CD4-positive, alpha-beta memory T cell (primary cell): ENCODE data around the gene RGMB. TPM values are rescaled to one million over a fixed set of nuclear protein-coding genes. Genes with fewer than 3 reads are reported as not detected.

Source experiments
- CTCF ChIA-PET: fragments of 350-600 bp; sonication (Branson Sonifier 250); formaldehyde crosslinking; loops from one replicate; lab custom pipeline; 2021; ENCODE audit warnings: inconsistent platforms; ENCODE audit not compliant: partially characterized antibody; lab: Charles Lee
- POLR2A ChIA-PET: fragments of 350-600 bp; sonication (Branson Sonifier 250); formaldehyde crosslinking; loops from one replicate; lab custom pipeline; 2021; ENCODE audit not compliant: partially characterized antibody; lab: Charles Lee
- DNase-seq, 5 donors: peaks; one replicate each; pipeline versions ENCODE4 v3.0.0 to v3.0.0-alpha.2; 2020 to 2022; ENCODE audit warnings: mixed read lengths in 1 of 5
- H3K27ac ChIP-seq: one replicate; pipeline ENCODE4 v1.7.0; 2013; ENCODE audit warnings: low read depth, low read length
- H3K27me3 ChIP-seq: 2 replicates; pipeline ENCODE4 v1.7.0; 2013; ENCODE audit warnings: mild to moderate bottlenecking, low read length, moderate library complexity; ENCODE audit not compliant: insufficient read depth
- H3K36me3 ChIP-seq: 2 replicates; pipeline ENCODE4 v1.7.0; 2013; ENCODE audit warnings: mild to moderate bottlenecking, low read length, moderate library complexity; ENCODE audit not compliant: insufficient read depth
- H3K4me1 ChIP-seq: 2 replicates; pipeline ENCODE4 v1.7.0; 2013; ENCODE audit warnings: mild to moderate bottlenecking, low read length, moderate library complexity; ENCODE audit not compliant: insufficient read depth
- H3K4me3 ChIP-seq, 2 donors: one replicate each; pipeline ENCODE4 v1.7.0; 2013; ENCODE audit warnings: low read length in 2 of 2, mild to moderate bottlenecking in 1 of 2
- H3K9me3 ChIP-seq, 2 donors: one replicate each; pipeline ENCODE4 v1.7.0; 2013; ENCODE audit warnings: low read length in 2 of 2, control low read depth in 1 of 2; ENCODE audit not compliant: control insufficient read depth in 1 of 2
- H3K27ac Mint-ChIP-seq, 7 donors: one replicate each; pipeline ENCODE4 v1.8.0; 2020 to 2021; ENCODE audit warnings: mixed read lengths in 7 of 7, mild to moderate bottlenecking in 6 of 7, inconsistent platforms in 3 of 7, moderate library complexity in 3 of 7
- H3K27me3 Mint-ChIP-seq, 2 donors: one replicate each; pipeline ENCODE4 v1.8.0; 2020 to 2021; ENCODE audit warnings: mixed read lengths in 2 of 2
- H3K36me3 Mint-ChIP-seq, 2 donors: one replicate each; pipeline ENCODE4 v1.8.0; 2020 to 2021; ENCODE audit warnings: mixed read lengths in 2 of 2, inconsistent platforms in 1 of 2, mild to moderate bottlenecking in 1 of 2
- H3K4me1 Mint-ChIP-seq, 4 donors: one replicate each; pipeline ENCODE4 v1.8.0; 2020 to 2021; ENCODE audit warnings: mixed read lengths in 4 of 4, mild to moderate bottlenecking in 1 of 4
- H3K4me3 Mint-ChIP-seq, 8 donors: one replicate each; pipeline ENCODE4 v1.8.0; 2020 to 2021; ENCODE audit warnings: mixed read lengths in 8 of 8, mild to moderate bottlenecking in 7 of 8, moderate library complexity in 6 of 8, inconsistent platforms in 3 of 8
- H3K9me3 Mint-ChIP-seq, 8 donors: one replicate each; pipeline ENCODE4 v1.8.0; 2020 to 2021; ENCODE audit warnings: mixed read lengths in 8 of 8, mild to moderate bottlenecking in 5 of 8, inconsistent platforms in 3 of 8, moderate library complexity in 1 of 8
- intact Hi-C: fragments of 100-400 bp; cut with micrococcal nuclease; formaldehyde crosslinking; loops from one replicate; pipeline ENCODE4 v1.15.1; 2023
- polyA plus RNA-seq, 2 donors: library from polyadenylated mRNA; unstranded; fragments of 300-500 nt; fragmentation: Illumina TruSeq; gene quantifications; one replicate each; pipeline ENCODE4 v1.2.3, GENCODE V29; 2021
- total RNA-seq, 2 experiments: library from RNA; stranded (reverse); gene quantifications; one replicate each; pipeline ENCODE4 v1.2.3, GENCODE V29; 2021

The RGMB gene
- total and polyA plus RNA-seq, 4 experiments from 2014 or later, result 5.4 to 17.0 (median 12.1) TPM

DNA sequence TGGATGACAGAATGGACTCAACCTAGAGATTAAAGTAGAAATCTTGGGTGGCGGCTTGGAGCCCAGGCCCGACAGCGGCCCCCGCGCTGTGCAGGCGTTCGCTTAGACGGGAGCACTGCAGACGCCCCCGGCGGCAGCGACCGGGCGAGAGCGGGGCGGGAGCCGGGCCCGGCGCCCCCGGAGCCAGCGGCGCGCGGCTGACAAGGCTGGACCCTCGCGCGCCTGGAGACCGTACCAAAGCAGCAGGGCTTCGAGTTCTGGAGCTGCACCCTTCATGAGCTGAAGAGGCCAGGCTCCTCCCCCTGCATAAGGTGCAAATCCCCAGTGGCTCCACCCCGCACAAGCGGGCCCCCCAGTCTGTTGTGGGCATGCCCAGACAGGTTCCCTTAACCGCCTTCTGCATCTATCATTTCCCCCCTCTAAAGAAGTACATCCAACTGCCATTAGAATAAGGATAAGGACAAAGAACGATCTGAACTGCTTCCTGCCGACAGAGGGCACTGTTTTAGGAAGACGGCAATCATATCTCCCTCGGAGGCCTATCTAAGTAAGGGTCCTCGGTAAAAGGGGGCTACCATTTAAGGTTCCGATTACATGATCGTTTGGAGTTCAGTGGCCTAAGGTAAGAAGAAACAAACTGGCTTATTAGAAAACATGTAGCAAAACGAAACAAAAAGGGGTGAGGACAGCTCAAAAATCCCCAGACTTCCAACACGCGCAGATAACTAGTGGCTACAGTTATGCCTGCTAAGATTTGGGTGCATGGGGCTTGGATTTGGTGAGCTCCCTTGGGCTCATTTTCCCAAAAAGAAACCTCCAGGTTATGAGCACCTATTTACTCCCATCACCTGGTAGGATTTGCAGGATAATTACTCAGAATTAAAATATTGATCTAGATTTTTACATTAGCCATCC, 66.3 kb downstream of the RGMB start:
- Mint-ChIP-seq H3K27me3 (no peaks in the 10 kb centered on the region), H3K36me3 (peaks cover 0 to 18% of the 10 kb centered on the region in 2 donors), H3K4me3 (peak overlapping the region in 6 of 8 donors; percentile 7 to 61 (median 33)), H3K9me3 (peaks cover 0 to 14% (median 4%) of the 10 kb centered on the region in 8 donors), H3K27ac (no peak overlapping the region), H3K4me1 (peaks cover 0 to 5% (median 3%) of the 10 kb centered on the region in 4 donors)
- POLR2A ChIA-PET, result no interaction called here
- no peaks in the 10 kb centered on the region for H3K27me3 ChIP-seq
- no peak overlapping the region for H3K4me3 ChIP-seq
- H3K9me3 ChIP-seq, result no peaks in the 10 kb centered on the region
- no peaks in the 10 kb centered on the region for H3K36me3 ChIP-seq
- peak in 2 of 5 donors; percentile 7 to 11 for DNase-seq
- CTCF ChIA-PET, result interaction anchor here (0.6 to 2.8 kb wide), 3 partner anchors 8 to 36 kb away, joined by 3 to 10 read pairs (median 4); no protein-coding TSS in a partner anchor
- no peaks in the 10 kb centered on the region for H3K4me1 ChIP-seq
- intact Hi-C loops, result no loop called here
- H3K27ac ChIP-seq, result no peak overlapping the region

DNA sequence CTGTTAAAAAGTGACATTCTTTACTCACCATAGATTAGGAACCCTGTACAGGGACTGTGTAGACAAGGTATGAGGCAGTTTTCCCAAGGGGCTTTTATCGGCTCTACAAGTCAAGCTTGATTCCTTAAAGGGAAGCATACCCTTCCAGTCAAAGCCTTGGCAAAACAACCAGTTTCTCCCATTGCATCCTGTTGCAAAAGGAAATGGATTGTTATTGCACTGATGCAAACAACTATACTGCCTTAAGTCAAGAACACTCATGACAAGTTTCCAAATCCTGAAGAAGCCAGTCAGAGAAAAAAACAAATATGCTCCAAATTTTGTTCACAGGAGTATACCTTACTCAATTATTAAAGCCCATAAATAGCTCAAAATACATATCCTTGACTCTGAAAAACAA, 67.5 kb downstream of the RGMB start:
- no peak overlapping the region for H3K27ac ChIP-seq
- H3K4me1 ChIP-seq, result no peaks in the 10 kb centered on the region
- Mint-ChIP-seq H3K27ac (no peak overlapping the region), H3K4me1 (peaks cover 0 to 5% (median 3%) of the 10 kb centered on the region in 4 donors), H3K9me3 (peaks cover 0 to 14% (median 7%) of the 10 kb centered on the region in 8 donors), H3K4me3 (no peak overlapping the region), H3K36me3 (peaks cover 0 to 18% of the 10 kb centered on the region in 2 donors), H3K27me3 (no peaks in the 10 kb centered on the region)
- intact Hi-C loops, result no loop called here
- H3K9me3 ChIP-seq, result no peaks in the 10 kb centered on the region
- no peaks in the 10 kb centered on the region for H3K36me3 ChIP-seq
- ChIA-PET POLR2A (no interaction called here), CTCF (interaction anchor here (2.8 kb wide), 1 partner anchor 9 kb away, joined by 10 read pairs; no protein-coding TSS in a partner anchor)
- H3K27me3 ChIP-seq, result no peaks in the 10 kb centered on the region
- no peak for DNase-seq
- H3K4me3 ChIP-seq, result no peak overlapping the region

DNA sequence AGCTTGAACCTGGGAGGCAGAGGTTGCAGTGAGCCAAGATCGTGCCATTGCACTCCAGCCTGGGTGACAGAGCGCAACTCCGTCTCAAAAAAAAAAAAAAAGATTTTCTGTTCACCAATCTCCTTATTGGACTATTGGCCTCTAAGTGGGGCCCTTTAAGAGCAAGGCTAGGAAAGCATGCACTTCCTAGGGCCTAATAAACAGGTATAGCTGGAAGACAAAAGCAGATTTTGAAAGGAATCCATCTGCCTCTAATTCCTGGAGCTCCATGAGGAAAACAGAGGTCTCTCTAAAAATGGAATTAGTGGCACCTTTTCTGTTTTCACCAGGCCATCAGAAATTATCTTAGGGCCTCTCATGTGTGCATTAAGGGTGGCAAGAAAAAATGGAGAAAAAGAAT, 70.0 kb downstream of the RGMB start:
- Histone ChIP-seq H3K36me3 (no peaks in the 10 kb centered on the region), H3K27ac (no peak overlapping the region), H3K27me3 (no peaks in the 10 kb centered on the region), H3K9me3 (no peaks in the 10 kb centered on the region), H3K4me1 (no peaks in the 10 kb centered on the region), H3K4me3 (no peak overlapping the region)
- DNase-seq, result no peak
- Mint-ChIP-seq H3K9me3 (peaks cover 0 to 14% (median 7%) of the 10 kb centered on the region in 8 donors), H3K4me3 (no peak overlapping the region), H3K36me3 (peaks cover 0 to 3% of the 10 kb centered on the region in 2 donors), H3K27ac (no peak overlapping the region), H3K4me1 (peaks cover 0 to 5% (median 3%) of the 10 kb centered on the region in 4 donors), H3K27me3 (no peaks in the 10 kb centered on the region)
- ChIA-PET CTCF (no interaction called here), POLR2A (no interaction called here)
- intact Hi-C loops, result no loop called here

DNA sequence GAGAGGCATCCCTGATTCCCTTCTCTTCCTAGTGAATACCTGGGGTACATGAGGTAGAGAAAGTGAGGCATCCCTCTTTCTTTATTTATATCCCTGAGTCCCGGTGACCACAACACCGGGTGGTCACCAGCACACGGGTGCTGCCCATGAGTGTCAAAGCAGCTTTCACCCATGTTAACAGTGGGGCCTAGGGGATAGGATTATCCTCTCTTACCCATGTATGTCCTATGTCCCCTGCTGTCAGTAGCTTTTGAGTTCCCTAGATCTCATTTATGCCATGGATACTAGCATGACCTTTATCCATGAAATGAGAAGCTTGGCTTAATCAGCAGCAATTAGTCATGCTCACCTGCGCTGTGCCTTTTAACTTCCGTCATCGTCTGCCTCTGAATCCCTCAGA, 71.4 kb downstream of the RGMB start:
- Mint-ChIP-seq H3K4me3 (no peak overlapping the region), H3K36me3 (peaks cover 0 to 1% of the 10 kb centered on the region in 2 donors), H3K9me3 (peaks cover 0 to 14% (median 7%) of the 10 kb centered on the region in 8 donors), H3K27ac (no peak overlapping the region), H3K27me3 (no peaks in the 10 kb centered on the region), H3K4me1 (peaks cover 0 to 2% (median under 1%) of the 10 kb centered on the region in 4 donors)
- H3K36me3 ChIP-seq, result no peaks in the 10 kb centered on the region
- H3K4me1 ChIP-seq, result no peaks in the 10 kb centered on the region
- CTCF ChIA-PET, result interaction anchor here (1.2 kb wide), 1 partner anchor 9 kb away, joined by 3 read pairs; no protein-coding TSS in a partner anchor
- POLR2A ChIA-PET, result no interaction called here
- no peak overlapping the region for H3K4me3 ChIP-seq
- intact Hi-C loops, result no loop called here
- no peaks in the 10 kb centered on the region for H3K27me3 ChIP-seq
- H3K27ac ChIP-seq, result no peak overlapping the region
- no peak for DNase-seq
- no peaks in the 10 kb centered on the region for H3K9me3 ChIP-seq

DNA sequence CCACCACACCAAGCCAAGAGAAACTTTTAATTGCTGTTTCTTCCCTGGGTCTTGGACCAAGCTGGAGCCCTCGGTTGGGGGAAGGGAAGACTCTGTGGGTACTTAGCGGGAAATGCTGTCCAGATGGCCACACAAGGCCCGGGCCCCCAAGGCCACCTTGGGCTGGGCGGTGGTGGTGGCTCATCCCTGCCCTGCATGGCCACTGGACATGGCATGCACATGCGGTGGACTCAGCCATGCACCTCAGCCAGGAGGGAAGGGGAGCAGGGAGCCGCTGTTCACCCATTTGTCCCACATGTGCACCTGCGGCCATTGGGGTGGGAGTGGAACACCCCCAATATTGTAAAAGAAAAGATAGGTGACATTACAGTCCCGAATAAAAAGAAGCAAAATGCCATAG, 72.4 kb downstream of the RGMB start:
- Mint-ChIP-seq H3K27ac (no peak overlapping the region), H3K36me3 (no peaks in the 10 kb centered on the region), H3K9me3 (peaks cover 0 to 14% (median 7%) of the 10 kb centered on the region in 8 donors), H3K4me1 (no peaks in the 10 kb centered on the region), H3K4me3 (no peak overlapping the region), H3K27me3 (no peaks in the 10 kb centered on the region)
- H3K4me1 ChIP-seq, result no peaks in the 10 kb centered on the region
- ChIA-PET CTCF (no interaction called here), POLR2A (no interaction called here)
- H3K27ac ChIP-seq, result no peak overlapping the region
- intact Hi-C loops, result no loop called here
- H3K27me3 ChIP-seq, result no peaks in the 10 kb centered on the region
- H3K4me3 ChIP-seq, result no peak overlapping the region
- no peaks in the 10 kb centered on the region for H3K9me3 ChIP-seq
- DNase-seq, result peak in 1 of 5 donors; percentile 22
- H3K36me3 ChIP-seq, result no peaks in the 10 kb centered on the region

Other genes starting within 250 kb of the RGMB start
- 10 to 100 TPM; 91.2 to 93.9 TPM for gene CHD1, start 155.3 kb downstream of the RGMB start, total RNA-seq
- gene CHD1, start 155.3 kb downstream of the RGMB start, polyA plus RNA-seq, result 10 to 100 TPM in 1 of 2 donors, 1 to 10 TPM in 1; 6.6 to 15.1 TPM